ENCODE measurements around the gene HSPA4. TPM values are rescaled to one million over a fixed set of nuclear protein-coding genes. Genes with fewer than 3 reads are reported as not detected.
"Not testable (repeated sequence)": the region's sequence is repeated elsewhere in the genome, so short reads cannot be mapped to it uniquely, and the experiment has no call there.

The HSPA4 gene
- total and polyA plus RNA-seq, 2 of the 4 experiments (the other 2 are of a cell fraction): 34.9 to 120 TPM

DNA sequence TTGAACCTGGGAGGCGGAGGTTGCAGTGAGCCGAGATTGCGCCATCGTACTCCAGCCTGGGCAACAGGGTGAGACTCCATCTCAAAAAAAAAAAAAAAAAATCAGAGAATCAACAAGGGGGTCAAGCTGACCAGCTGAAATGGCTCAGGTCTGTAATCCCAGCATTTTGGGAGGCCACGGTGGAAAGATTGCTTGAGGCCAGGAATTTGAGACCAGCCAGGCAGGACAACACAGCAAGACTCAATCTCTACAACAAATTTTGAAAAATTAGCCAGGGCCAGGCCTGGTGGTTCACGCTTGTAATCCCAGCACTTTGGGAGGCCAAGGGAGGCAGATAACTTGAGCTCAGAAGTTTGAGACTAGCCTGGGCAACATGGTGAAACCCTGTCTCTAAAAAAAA, 43.4 kb upstream of the HSPA4 start:
- H3K14ac ChIP-seq (replicated peaks; ENCODE audit: low read depth, low read length); H2AK9ac ChIP-seq (replicated peaks; ENCODE audit: low read depth, low read length, poor library complexity); H2AK5ac ChIP-seq (ENCODE audit: low read depth, low read length); H3K23ac ChIP-seq (ENCODE audit: low read depth, low read length); in situ Hi-C loops (cut with MboI; ENCODE audit: low sequenced_read_pairs); H4K5ac ChIP-seq (ENCODE audit: low read depth, low read length); H3K27me3 ChIP-seq (ENCODE audit: control insufficient read depth, insufficient read depth, low read length); ATAC-seq (ENCODE audit: low read depth); H2BK15ac ChIP-seq (ENCODE audit: low read depth, low read length); H3K4me2 ChIP-seq (ENCODE audit: low read depth, low read length); H4K20me1 ChIP-seq (ENCODE audit: insufficient read depth, low read length); H3K9ac ChIP-seq (ENCODE audit: low read depth, low read length); H3K9me3 ChIP-seq (ENCODE audit: control insufficient read depth, insufficient read depth, low read length); H3K4me3 ChIP-seq (ENCODE audit: insufficient read depth, low read depth, low read length); H4K8ac ChIP-seq (ENCODE audit: low read depth in 2 of 2, low read length in 2 of 2); H4K91ac ChIP-seq (ENCODE audit: insufficient read depth, low read depth, low read length); intact Hi-C loops (cut with micrococcal nuclease); BruUV-seq (replicated peaks); H2BK120ac ChIP-seq (ENCODE audit: low read depth, low read length); H3K56ac ChIP-seq (ENCODE audit: extremely low read depth, insufficient read depth, low read length); H2BK20ac ChIP-seq (ENCODE audit: low read depth, low read length); DNase-seq; H2BK5ac ChIP-seq (ENCODE audit: low read depth, low read length, poor library complexity, severe bottlenecking); H2AFZ ChIP-seq (replicated peaks; ENCODE audit: low read length, poor library complexity); H3K79me1 ChIP-seq (ENCODE audit: low read depth in 1 of 2, low read length in 2 of 2); H3K4ac ChIP-seq (ENCODE audit: low read depth, low read length); POLR2A ChIA-PET (ENCODE audit: unreplicated experiment); H3K36me3 ChIP-seq (ENCODE audit: control insufficient read depth, insufficient read depth, low read length); H3K4me1 ChIP-seq (ENCODE audit: control insufficient read depth, insufficient read depth, low read length); H3K9me1 ChIP-seq (ENCODE audit: insufficient read depth, low read length); dilution Hi-C loops (cut with HindIII; ENCODE audit: low sequenced_read_pairs, unreplicated experiment); H3K18ac ChIP-seq (ENCODE audit: low read depth, low read length); H3K27ac ChIP-seq (ENCODE audit: insufficient read depth, low read length); CTCF ChIA-PET: not testable (repeated sequence)
- WGBS, 2 experiments (ENCODE audit: extremely low coverage in 2 of 2, insufficient read length in 1 of 2): 100% methylated on average over 2 of the region's 6 CpGs; no CpG with 5 or more reads in 1 of the 2 experiments
